Upper lobe of left lung (tissue), 6 donors: Measurements from ENCODE around the gene STK11IP. TPM values are rescaled to one million over a fixed set of nuclear protein-coding genes. Genes with fewer than 3 reads are reported as not detected.

Experiments
- ATAC-seq, 2 donors: fragments of 200-7000 bp; cut with Tn5 transposase; one replicate each; pipeline ENCODE4 v1.9.1; 2022; ENCODE audit warnings: mild to moderate bottlenecking in 2 of 2, moderate library complexity in 2 of 2; ENCODE audit not compliant: low FRiP score in 2 of 2
- DNase-seq, 2 donors: peaks; one replicate each; pipeline ENCODE4 v3.0.0-alpha.2; 2019 to 2020
- H3K27ac ChIP-seq, 4 donors: fragments of 200-600 bp; sonication (generic); one replicate each; pipeline ENCODE4 v1.5.1; 2016 to 2019
- H3K27me3 ChIP-seq, 4 donors: fragments of 200-600 bp; sonication (generic); one replicate each; pipeline ENCODE4 v1.5.1; 2017 to 2019
- H3K36me3 ChIP-seq, 4 donors: fragments of 200-600 bp; sonication (generic); one replicate each; pipeline ENCODE4 v1.5.1; 2016 to 2019
- H3K4me1 ChIP-seq, 4 donors: fragments of 200-600 bp; sonication (generic); one replicate each; pipeline ENCODE4 v1.5.1; 2018 to 2019
- H3K4me3 ChIP-seq, 4 donors: fragments of 200-600 bp; sonication (generic); one replicate each; pipeline ENCODE4 v1.5.1; 2017 to 2019; ENCODE audit warnings: mild to moderate bottlenecking in 2 of 4, moderate library complexity in 1 of 4
- H3K9me3 ChIP-seq, 4 donors: fragments of 200-600 bp; sonication (generic); one replicate each; pipeline ENCODE4 v1.5.1; 2018 to 2019
- CTCF ChIP-seq, 6 experiments: fragments of 450-650 bp in 4 of 6; fragments of 200-600 bp in 2 of 6; sonication (generic) in 2 of 6; IDR thresholded peaks; one replicate each; pipeline ENCODE4 v1.5.1; 2016 to 2019; ENCODE audit warnings: antibody characterized with exemption in 6 of 6
- EP300 ChIP-seq, 4 donors: sonication (generic); formaldehyde crosslinking; IDR thresholded peaks; one replicate each; pipeline ENCODE4 v1.5.1; 2017; ENCODE audit warnings: antibody characterized with exemption in 4 of 4, control low read depth in 2 of 4
- POLR2A ChIP-seq, 4 donors: fragments of 450-650 bp; IDR thresholded peaks; one replicate each; pipeline ENCODE4 v1.5.1; 2016 to 2017; ENCODE audit warnings: antibody characterized with exemption in 4 of 4, mild to moderate bottlenecking in 2 of 4
- POLR2AphosphoS5 ChIP-seq, 2 donors: sonication (generic); formaldehyde crosslinking; IDR thresholded peaks; one replicate each; pipeline ENCODE4 v1.5.1; 2017; ENCODE audit warnings: antibody characterized with exemption in 2 of 2
- WGBS, 2 donors: methylation state at CpG; one replicate each; pipeline ENCODE4 v1.1.5; 2017 to 2018; 5-methylcytosine and 5-hydroxymethylcytosine counted together
- small RNA-seq, 4 donors: library from RNA; depleted of rRNA; stranded (forward); fragments of <200 nt; gene quantifications; one replicate each; pipeline ENCODE3, GENCODE V24; 2016
- total RNA-seq, 6 donors: library from RNA; depleted of rRNA in 4 of 6; stranded (reverse); fragments of >200 nt in 4 of 6; gene quantifications; one replicate each; pipeline versions ENCODE4 v1.1.0 to v1.2.1, GENCODE V29; 2016 to 2021
- donor health status: DM: no; HTN: no; CAD: no; lungs with moderate emphysema.
- donor health status: DM: no; HTN: yes; CAD: no; lungs with severe emphysema.

STK11IP gene
- total RNA-seq, 6 donors from 2014 or later: 16.0 to 77.5 (median 35.6) TPM

DNA sequence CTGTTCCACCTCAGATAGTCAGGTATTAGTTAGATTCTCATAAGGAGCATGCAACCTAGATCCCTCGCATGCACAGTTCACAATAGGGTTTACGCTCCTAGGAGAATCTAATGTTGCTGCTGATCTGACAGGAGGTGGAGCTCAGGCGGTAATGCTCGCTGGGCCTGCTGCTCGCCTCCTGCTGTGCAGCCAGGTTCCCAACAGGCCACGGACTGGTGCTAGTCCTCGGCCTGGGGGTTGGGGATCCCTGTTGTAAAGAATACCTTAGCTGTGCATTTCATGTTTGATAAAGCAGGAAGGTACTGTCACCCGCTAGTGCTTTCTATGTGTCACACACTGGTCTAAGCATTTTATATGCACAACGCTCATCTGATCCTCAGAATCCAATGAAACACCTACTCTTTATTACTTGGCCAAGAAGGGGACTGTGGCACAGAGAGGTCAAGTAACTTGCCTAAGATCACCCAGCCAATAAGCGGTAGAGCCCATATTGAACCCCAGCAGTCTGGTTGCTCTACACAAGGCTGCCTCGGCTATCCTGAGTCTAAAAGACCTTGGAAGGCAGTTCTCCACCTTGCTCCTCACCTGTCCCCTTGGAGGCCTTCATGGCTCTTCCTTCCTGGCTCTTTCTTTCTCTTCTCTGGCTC lies 65.6 kb downstream of the STK11IP start:
- Histone ChIP-seq H3K27me3 (no peaks in the 10 kb centered on the region), H3K27ac (no peak overlapping the region), H3K9me3 (peaks cover 0 to 10% (median 0%) of the 10 kb centered on the region in 4 donors), H3K36me3 (no peaks in the 10 kb centered on the region), H3K4me3 (no peak overlapping the region), H3K4me1 (no peaks in the 10 kb centered on the region)
- no peak for ATAC-seq
- TF ChIP-seq POLR2AphosphoS5 (IDR thresholded peaks at IDR 0.05) (no peak), CTCF (IDR thresholded peaks at IDR 0.05) (no peak), POLR2A (IDR thresholded peaks at IDR 0.05) (no peak), EP300 (IDR thresholded peaks at IDR 0.05) (no peak)
- no peak for DNase-seq
- 83% methylated on average over 11 of the region's 11 CpGs for WGBS, 2 donors

DNA sequence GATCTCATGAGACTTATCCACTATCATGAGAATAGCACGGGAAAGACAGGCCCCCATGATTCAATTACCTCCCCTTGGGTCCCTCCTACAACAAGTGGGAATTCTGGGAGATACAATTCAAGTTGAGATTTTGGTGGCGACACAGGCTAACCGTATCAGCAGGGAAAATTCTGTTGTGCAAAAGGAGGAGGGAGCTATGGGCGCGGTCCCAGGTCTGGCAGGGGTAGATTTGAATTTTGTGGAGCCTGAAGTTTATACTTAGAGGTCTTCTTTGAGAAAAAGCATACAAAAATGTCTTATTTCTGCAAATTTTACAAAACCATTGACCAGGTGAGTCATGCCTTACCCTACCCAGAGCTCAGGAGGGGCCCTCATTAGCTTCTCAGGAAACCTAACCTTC lies 66.4 kb downstream of the STK11IP start:
- Histone ChIP-seq H3K4me1 (no peaks in the 10 kb centered on the region), H3K27ac (no peak overlapping the region), H3K27me3 (no peaks in the 10 kb centered on the region), H3K4me3 (no peak overlapping the region), H3K9me3 (peaks cover 0 to 10% (median 0%) of the 10 kb centered on the region in 4 donors), H3K36me3 (no peaks in the 10 kb centered on the region)
- WGBS, 2 donors: 88 to 94% methylated on average over 5 of the region's 5 CpGs
- ATAC-seq (no peak), DNase-seq (no peak)
- TF ChIP-seq POLR2A (IDR thresholded peaks at IDR 0.05) (no peak), POLR2AphosphoS5 (IDR thresholded peaks at IDR 0.05) (no peak), CTCF (IDR thresholded peaks at IDR 0.05) (no peak), EP300 (IDR thresholded peaks at IDR 0.05) (no peak)

GRCh38 chr2:219664944-219665343 lies 67.3 kb downstream of the STK11IP start:
- 53 to 57% methylated on average over 4 of the region's 4 CpGs for WGBS, 2 donors
- no peak for TF ChIP-seq CTCF (IDR thresholded peaks at IDR 0.05)
- TF ChIP-seq EP300 (IDR thresholded peaks at IDR 0.05): no peak
- TF ChIP-seq POLR2A (IDR thresholded peaks at IDR 0.05): no peak
- TF ChIP-seq POLR2AphosphoS5 (IDR thresholded peaks at IDR 0.05): no peak
- no peaks in the 10 kb centered on the region for H3K4me1 ChIP-seq
- ATAC-seq (no peak), DNase-seq (no peak)
- no peak overlapping the region for H3K4me3 ChIP-seq
- peaks cover 0 to 10% (median 0%) of the 10 kb centered on the region in 4 donors for H3K9me3 ChIP-seq
- no peak overlapping the region for H3K27ac ChIP-seq
- no peaks in the 10 kb centered on the region for H3K27me3 ChIP-seq
- H3K36me3 ChIP-seq: no peaks in the 10 kb centered on the region

GRCh38 chr2:219665926-219666325 lies 68.3 kb downstream of the STK11IP start:
- 69 to 75% methylated on average over 6 of the region's 6 CpGs for WGBS, 2 donors
- TF ChIP-seq POLR2A (IDR thresholded peaks at IDR 0.05) (no peak), POLR2AphosphoS5 (IDR thresholded peaks at IDR 0.05) (no peak)
- Histone ChIP-seq H3K27me3 (no peaks in the 10 kb centered on the region), H3K9me3 (peaks cover 0 to 8% (median 0%) of the 10 kb centered on the region in 4 donors), H3K27ac (no peak overlapping the region), H3K4me3 (no peak overlapping the region), H3K36me3 (no peaks in the 10 kb centered on the region), H3K4me1 (no peaks in the 10 kb centered on the region)
- no peak for ATAC-seq
- no peak for DNase-seq

Small RNA genes within 50 kb of the gene (small RNA-seq; reads per million reads assigned to genes)
- gene MIR3132 (0 reads per million in 4 donors), gene RN7SKP213 (0 to 0.14 (median 0.05) reads per million in 4 donors)

Other genes with a start within 250 kb of the STK11IP start
- gene DNPEP, start 209.9 kb upstream of the STK11IP start, total RNA-seq: 100 to 1,000 TPM in 1 of 6 donors, 10 to 100 TPM in 5; 31.9 to 141 (median 75.1) TPM
- 100 to 1,000 TPM in 2 of 6 donors, 10 to 100 TPM in 4; 39.7 to 299 (median 70.8) TPM for gene DES, start 179.5 kb upstream of the STK11IP start, total RNA-seq
- gene SPEG, start 163.0 kb upstream of the STK11IP start, total RNA-seq: 1 to 10 TPM; 2.3 to 8.9 (median 4.9) TPM
- 10 to 100 TPM; 20.8 to 38.5 (median 24.9) TPM for gene GMPPA, start 99.0 kb upstream of the STK11IP start, total RNA-seq
- gene ASIC4, start 83.4 kb upstream of the STK11IP start, total RNA-seq: under 1 TPM in 3 of 6 donors, not detected in 3; 0.20 to 0.34 (median 0.29) TPM
- gene CHPF, start 54.0 kb upstream of the STK11IP start, total RNA-seq: 100 to 1,000 TPM in 2 of 6 donors, 10 to 100 TPM in 4; 41.9 to 125 (median 60.2) TPM
- gene TMEM198, start 53.8 kb upstream of the STK11IP start, total RNA-seq: 10 to 100 TPM in 1 of 6 donors, 1 to 10 TPM in 5; 1.9 to 12.6 (median 4.2) TPM
- gene OBSL1, start 26.3 kb upstream of the STK11IP start, total RNA-seq: 100 to 1,000 TPM in 2 of 6 donors, 10 to 100 TPM in 4; 38.2 to 303 (median 67.4) TPM
- 1 to 10 TPM in 1 of 6 donors, under 1 TPM in 2, not detected in 3; 0.24 to 7.3 (median 0.43) TPM for gene INHA, start 25.5 kb upstream of the STK11IP start, total RNA-seq
- gene SLC4A3, start 29.8 kb downstream of the STK11IP start, total RNA-seq: 10 to 100 TPM in 1 of 6 donors, 1 to 10 TPM in 3, under 1 TPM in 2; 0.30 to 14.7 (median 2.1) TPM